NCI-H2107 treated with DMSO at 0.1 percent for 48 hours (cell line): Measurements from ENCODE around the gene CRISP2.
"Not testable (repeated sequence)": the region's sequence is repeated elsewhere in the genome, so short reads cannot be mapped to it uniquely, and the experiment has no call there.

Experiments
- DNase-seq: peaks from one replicate; lab custom pipeline; 2025; ENCODE audit not compliant: unreplicated experiment; lab: John Stamatoyannopoulos, UW

Gene CRISP2

GRCh38 chr6:49713346-49713745 lies at the start of gene CRISP2:
Gene CRISP2, minus strand, starts transcription at chr6:49713543. Its CDS starts 4,347 bp downstream, at chr6:49709196.
- DNase-seq = no peak

GRCh38 chr6:49744259-49744658 lies 30.9 kb upstream of the CRISP2 start, which contains the start of gene CRISP3:
Gene CRISP3, minus strand, starts transcription at chr6:49744388. Its CDS starts 21 bp downstream, at chr6:49744367.
- no peak for DNase-seq

GRCh38 chr6:49743429-49743828 lies 30.1 kb upstream of the CRISP2 start:
- no peak for DNase-seq

GRCh38 chr6:49739423-49739822 lies 26.1 kb upstream of the CRISP2 start:
- DNase-seq = no peak

GRCh38 chr6:49736017-49736508 lies 22.7 kb upstream of the CRISP2 start:
- no peak for DNase-seq

GRCh38 chr6:49733680-49734079 lies 20.3 kb upstream of the CRISP2 start:
- no peak for DNase-seq

GRCh38 chr6:49732781-49733180 lies 19.4 kb upstream of the CRISP2 start:
- DNase-seq = no peak

GRCh38 chr6:49730251-49730650 lies 16.9 kb upstream of the CRISP2 start:
- no peak for DNase-seq

GRCh38 chr6:49723917-49724316 lies 10.6 kb upstream of the CRISP2 start:
- DNase-seq = not testable (repeated sequence)

- no peak for DNase-seq
Measured at GRCh38 chr6:49721297-49721696, 8.0 kb upstream of the CRISP2 start.

GRCh38 chr6:49720372-49720771 lies 7.0 kb upstream of the CRISP2 start:
- DNase-seq = no peak

- DNase-seq = no peak
Measured at GRCh38 chr6:49698478-49698877, 14.9 kb downstream of the CRISP2 start.

- no peak for DNase-seq
Measured at GRCh38 chr6:49693512-49693911, 19.8 kb downstream of the CRISP2 start.

GRCh38 chr6:49692534-49692933 lies 20.8 kb downstream of the CRISP2 start:
- no peak for DNase-seq

- no peak for DNase-seq
Measured at GRCh38 chr6:49676671-49677281, 36.6 kb downstream of the CRISP2 start.

- DNase-seq = no peak
Measured at GRCh38 chr6:49675816-49676215, 37.5 kb downstream of the CRISP2 start.

- no peak for DNase-seq
Measured at GRCh38 chr6:49668083-49668511, 45.2 kb downstream of the CRISP2 start.

- DNase-seq = no peak
Measured at GRCh38 chr6:49666930-49667757, 46.2 kb downstream of the CRISP2 start.

- no peak for DNase-seq
Measured at GRCh38 chr6:49666480-49666879, 46.9 kb downstream of the CRISP2 start.

GRCh38 chr6:49664817-49665216 lies 48.5 kb downstream of the CRISP2 start:
- DNase-seq = no peak

GRCh38 chr6:49664054-49664453 lies 49.3 kb downstream of the CRISP2 start:
- not testable (repeated sequence) for DNase-seq

- no peak for DNase-seq
Measured at GRCh38 chr6:49662892-49663261, 50.5 kb downstream of the CRISP2 start.
